HG03521 (cell line): ENCODE results near the gene STAG2.
A peak's percentile ranks its signal among the peaks of the same experiment; 100 is the strongest.

ENCODE experiments used
- ATAC-seq: cut with Tn5 transposase; IDR thresholded peaks from one replicate; pipeline ENCODE4 v1.9.1; 2021; ENCODE audit warnings: mild to moderate bottlenecking, moderate library complexity; ENCODE audit not compliant: unreplicated experiment

Gene STAG2

GRCh38 chrX:123973921-123974320, 12.4 kb downstream of the STAG2 start:
- no peak for ATAC-seq

DNA sequence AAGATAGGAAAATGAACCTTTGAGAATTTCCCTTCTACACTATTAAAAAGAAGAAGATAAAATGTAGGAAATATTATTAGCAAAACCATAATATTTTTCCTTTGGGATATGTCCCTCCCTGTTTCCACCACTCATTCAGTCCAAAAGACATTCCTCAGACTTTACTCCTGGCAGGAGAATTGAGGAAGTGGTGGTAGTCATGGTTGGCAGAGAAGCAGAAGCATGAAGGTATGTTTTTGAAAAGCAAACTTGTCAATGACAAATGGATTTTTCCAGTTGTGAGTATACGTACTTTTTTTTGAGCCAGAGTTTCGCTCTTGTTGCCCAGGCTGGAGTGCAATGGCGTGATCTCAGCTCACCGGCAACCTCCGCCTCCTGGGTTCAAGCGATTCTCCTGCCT, 13.7 kb downstream of the STAG2 start:
- ATAC-seq = no peak

GRCh38 chrX:123976706-123977316, 15.3 kb downstream of the STAG2 start:
- no peak for ATAC-seq

GRCh38 chrX:123983240-123983639, 21.7 kb downstream of the STAG2 start:
- ATAC-seq = no peak

GRCh38 chrX:123986377-123986776, 24.9 kb downstream of the STAG2 start:
- ATAC-seq = no peak

- ATAC-seq = no peak
Measured at GRCh38 chrX:123988423-123989111, 27.1 kb downstream of the STAG2 start.

GRCh38 chrX:123989235-123989634, 27.7 kb downstream of the STAG2 start:
- no peak for ATAC-seq

GRCh38 chrX:123990169-123990568, 28.7 kb downstream of the STAG2 start:
- ATAC-seq = no peak

GRCh38 chrX:123990602-123991001, 29.1 kb downstream of the STAG2 start:
- no peak for ATAC-seq

- no peak for ATAC-seq
Measured at GRCh38 chrX:123993326-123993725, 31.8 kb downstream of the STAG2 start.

GRCh38 chrX:123993904-123994635, 32.6 kb downstream of the STAG2 start:
- ATAC-seq = no peak

- ATAC-seq = no peak
Measured at GRCh38 chrX:123994730-123995129, 33.2 kb downstream of the STAG2 start.

GRCh38 chrX:124001581-124001980, 40.1 kb downstream of the STAG2 start:
- no peak for ATAC-seq

GRCh38 chrX:124005228-124005627, 43.7 kb downstream of the STAG2 start:
- no peak for ATAC-seq

- peak; percentile 56 for ATAC-seq
Measured at GRCh38 chrX:124010157-124010556, 48.7 kb downstream of the STAG2 start.

GRCh38 chrX:124010566-124010965, 49.1 kb downstream of the STAG2 start:
- ATAC-seq = no peak

GRCh38 chrX:124015721-124016120, 54.2 kb downstream of the STAG2 start:
- ATAC-seq = no peak

GRCh38 chrX:124016825-124017224, 55.3 kb downstream of the STAG2 start:
- ATAC-seq = no peak

DNA sequence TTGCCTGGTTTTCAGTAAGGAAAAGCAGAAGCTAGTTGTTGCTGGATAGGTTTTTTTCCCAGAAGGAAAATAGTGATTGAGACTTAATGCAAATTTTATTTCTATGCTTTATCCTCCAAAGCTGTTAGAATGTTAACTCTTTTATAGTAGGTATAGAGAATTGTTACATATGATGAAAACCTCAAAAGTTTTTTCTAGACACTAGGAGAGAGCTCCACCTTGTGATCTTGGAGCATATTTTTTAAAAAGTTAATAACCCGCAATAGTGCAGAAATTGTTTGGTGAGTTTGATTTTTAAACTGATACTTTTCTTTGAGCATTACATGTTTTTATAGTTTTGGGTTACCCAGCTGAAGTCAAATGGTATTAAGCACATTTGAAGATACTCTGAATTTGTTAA, 56.5 kb downstream of the STAG2 start:
- ATAC-seq = no peak

DNA sequence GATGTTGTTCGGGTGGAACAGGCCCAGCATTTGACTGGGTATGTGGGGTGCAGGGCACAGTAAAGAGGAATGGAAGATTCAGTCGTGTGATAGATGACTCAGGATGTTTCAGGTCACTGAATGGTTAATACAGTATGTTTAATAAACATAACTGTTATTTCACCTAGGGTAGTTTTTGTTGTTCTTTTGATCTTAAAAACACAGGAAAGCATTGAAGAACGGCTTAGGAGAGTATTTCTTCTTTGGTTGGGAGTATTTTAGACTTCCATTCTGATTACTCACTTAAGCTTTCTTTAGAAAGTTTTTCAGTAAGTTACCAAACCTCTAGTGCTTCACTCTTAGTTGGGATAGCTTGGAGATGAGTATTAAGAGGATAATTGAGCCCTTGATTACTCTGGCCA, 62.3 kb downstream of the STAG2 start:
- ATAC-seq = no peak

GRCh38 chrX:124026529-124026928, 65.0 kb downstream of the STAG2 start:
- no peak for ATAC-seq

- ATAC-seq = no peak
Measured at GRCh38 chrX:124028182-124028581, 66.7 kb downstream of the STAG2 start.
